Measurements from ENCODE around the gene IL27RA.

Gene IL27RA

GRCh38 chr19:14053032-14053431 is 21.5 kb downstream of the IL27RA start:
- Histone ChIP-seq H4K20me1 (ENCODE audit: insufficient read depth, low read length, poor library complexity, severe bottlenecking) (no peaks in the 10 kb centered on the region), H3K27me3 (ENCODE audit: insufficient read depth, low read length, poor library complexity, severe bottlenecking) (no peaks in the 10 kb centered on the region), H3K4me1 (ENCODE audit: insufficient read depth, low read length, poor library complexity, severe bottlenecking) (no peaks in the 10 kb centered on the region), H3K4me2 (ENCODE audit: low read depth, low read length, poor library complexity, severe bottlenecking) (no peak overlapping the region), H3K9me2 (replicated peaks; ENCODE audit: low read depth, low read length) (no peaks in the 10 kb centered on the region), H3K36me3 (ENCODE audit: insufficient read depth, low read length) (peaks cover 6% of the 10 kb centered on the region; the same call in 1 of the 2 replicates), H3K79me2 (ENCODE audit: insufficient read depth, low read length) (no peaks in the 10 kb centered on the region), H3K9me3 (ENCODE audit: insufficient read depth, low read depth, low read length) (no peaks in the 10 kb centered on the region), H3K4me3 (ENCODE audit: low read length, poor library complexity, severe bottlenecking) (no peak overlapping the region), H3K9ac (ENCODE audit: low read depth, low read length, poor library complexity, severe bottlenecking) (no peak overlapping the region), H2AFZ (ENCODE audit: low read length) (no peak overlapping the region), H3F3A (ENCODE audit: low read depth) (no peaks in the 10 kb centered on the region)
- TF ChIP-seq EZH2phosphoT487 (IDR thresholded peaks at IDR 0.05; ENCODE audit: borderline replicate concordance) (no peak), CTCF (conservative IDR thresholded peaks at IDR 0.05; ENCODE audit: low read length) (no peak)

GRCh38 chr19:14053500-14053899 is 21.9 kb downstream of the IL27RA start:
- Histone ChIP-seq H4K20me1 (ENCODE audit: insufficient read depth, low read length, poor library complexity, severe bottlenecking) (no peaks in the 10 kb centered on the region), H3K27me3 (ENCODE audit: insufficient read depth, low read length, poor library complexity, severe bottlenecking) (no peaks in the 10 kb centered on the region), H3K9ac (ENCODE audit: low read depth, low read length, poor library complexity, severe bottlenecking) (no peak overlapping the region), H3F3A (ENCODE audit: low read depth) (no peaks in the 10 kb centered on the region), H3K4me2 (ENCODE audit: low read depth, low read length, poor library complexity, severe bottlenecking) (no peak overlapping the region), H3K9me2 (replicated peaks; ENCODE audit: low read depth, low read length) (no peaks in the 10 kb centered on the region), H3K36me3 (ENCODE audit: insufficient read depth, low read length) (peaks cover 6% of the 10 kb centered on the region; the same call in 1 of the 2 replicates), H3K4me1 (ENCODE audit: insufficient read depth, low read length, poor library complexity, severe bottlenecking) (no peaks in the 10 kb centered on the region), H3K4me3 (ENCODE audit: low read length, poor library complexity, severe bottlenecking) (no peak overlapping the region), H2AFZ (ENCODE audit: low read length) (no peak overlapping the region), H3K9me3 (ENCODE audit: insufficient read depth, low read depth, low read length) (no peaks in the 10 kb centered on the region), H3K79me2 (ENCODE audit: insufficient read depth, low read length) (no peaks in the 10 kb centered on the region)
- TF ChIP-seq EZH2phosphoT487 (IDR thresholded peaks at IDR 0.05; ENCODE audit: borderline replicate concordance) (no peak), CTCF (conservative IDR thresholded peaks at IDR 0.05; ENCODE audit: low read length) (no peak)

GRCh38 chr19:14054099-14054498 is 22.5 kb downstream of the IL27RA start:
- Histone ChIP-seq H3K9me3 (ENCODE audit: insufficient read depth, low read depth, low read length) (no peaks in the 10 kb centered on the region), H3K9me2 (replicated peaks; ENCODE audit: low read depth, low read length) (no peaks in the 10 kb centered on the region)

More at GRCh38 chr19:14054099-14054498, 22.5 kb downstream of the IL27RA start:
- H3K4me3 ChIP-seq (ENCODE audit: low read length, poor library complexity, severe bottlenecking) = no peak overlapping the region
- TF ChIP-seq EZH2phosphoT487 (IDR thresholded peaks at IDR 0.05; ENCODE audit: borderline replicate concordance) (no peak), CTCF (conservative IDR thresholded peaks at IDR 0.05; ENCODE audit: low read length) (no peak)
- no peak overlapping the region for H3K4me2 ChIP-seq (ENCODE audit: low read depth, low read length, poor library complexity, severe bottlenecking)
- H3F3A ChIP-seq (ENCODE audit: low read depth) = no peaks in the 10 kb centered on the region
- peaks cover 6% of the 10 kb centered on the region; the same call in 1 of the 2 replicates for H3K36me3 ChIP-seq (ENCODE audit: insufficient read depth, low read length)
- no peaks in the 10 kb centered on the region for H3K79me2 ChIP-seq (ENCODE audit: insufficient read depth, low read length)
- no peak overlapping the region for H3K9ac ChIP-seq (ENCODE audit: low read depth, low read length, poor library complexity, severe bottlenecking)
- no peaks in the 10 kb centered on the region for H4K20me1 ChIP-seq (ENCODE audit: insufficient read depth, low read length, poor library complexity, severe bottlenecking)
- no peaks in the 10 kb centered on the region for H3K27me3 ChIP-seq (ENCODE audit: insufficient read depth, low read length, poor library complexity, severe bottlenecking)
- no peak overlapping the region for H2AFZ ChIP-seq (ENCODE audit: low read length)
- H3K4me1 ChIP-seq (ENCODE audit: insufficient read depth, low read length, poor library complexity, severe bottlenecking) = no peaks in the 10 kb centered on the region
